Measurements from ENCODE around the gene SERPIND1.

The SERPIND1 gene

GRCh38 chr22:20786048-20786447, 12.1 kb downstream of the SERPIND1 start:
- H3K4me3 ChIP-seq (ENCODE audit: control insufficient read depth, low read depth, low read length), result no peak overlapping the region
- no peak for TF ChIP-seq CTCF (IDR thresholded peaks at IDR 0.05; ENCODE audit: control insufficient read depth, insufficient read depth, low read depth, low read length, missing control alignments)
- DNase-seq (ENCODE audit: low read depth), result no peak

- TF ChIP-seq CTCF (IDR thresholded peaks at IDR 0.05; ENCODE audit: control insufficient read depth, insufficient read depth, low read depth, low read length, missing control alignments), result no peak
- no peak overlapping the region for H3K4me3 ChIP-seq (ENCODE audit: control insufficient read depth, low read depth, low read length)
- DNase-seq (ENCODE audit: low read depth), result no peak
Measured at GRCh38 chr22:20786536-20786979, 12.6 kb downstream of the SERPIND1 start.

- no peak overlapping the region for H3K4me3 ChIP-seq (ENCODE audit: control insufficient read depth, low read depth, low read length)
- no peak for DNase-seq (ENCODE audit: low read depth)
- TF ChIP-seq CTCF (IDR thresholded peaks at IDR 0.05; ENCODE audit: control insufficient read depth, insufficient read depth, low read depth, low read length, missing control alignments), result no peak
Measured at GRCh38 chr22:20787223-20787622, 13.3 kb downstream of the SERPIND1 start.

GRCh38 chr22:20787746-20788626, 14.1 kb downstream of the SERPIND1 start:
- no peak overlapping the region for H3K4me3 ChIP-seq (ENCODE audit: control insufficient read depth, low read depth, low read length)
- TF ChIP-seq CTCF (IDR thresholded peaks at IDR 0.05; ENCODE audit: control insufficient read depth, insufficient read depth, low read depth, low read length, missing control alignments), result no peak
- no peak for DNase-seq (ENCODE audit: low read depth)

GRCh38 chr22:20788627-20789344, 14.9 kb downstream of the SERPIND1 start:
- H3K4me3 ChIP-seq (ENCODE audit: control insufficient read depth, low read depth, low read length), result no peak overlapping the region
- no peak for TF ChIP-seq CTCF (IDR thresholded peaks at IDR 0.05; ENCODE audit: control insufficient read depth, insufficient read depth, low read depth, low read length, missing control alignments)
- no peak for DNase-seq (ENCODE audit: low read depth)

GRCh38 chr22:20792221-20792965, 18.5 kb downstream of the SERPIND1 start:
- no peak for TF ChIP-seq CTCF (IDR thresholded peaks at IDR 0.05; ENCODE audit: control insufficient read depth, insufficient read depth, low read depth, low read length, missing control alignments)

More at GRCh38 chr22:20792221-20792965, 18.5 kb downstream of the SERPIND1 start:
- no peak for DNase-seq (ENCODE audit: low read depth)
- H3K4me3 ChIP-seq (ENCODE audit: control insufficient read depth, low read depth, low read length), result no peak overlapping the region
